ENCODE results near the gene ANKDD1A.
A peak's percentile ranks its signal among the peaks of the same experiment; 100 is the strongest.

The ANKDD1A gene

GRCh38 chr15:64961013-64961412 is 49.3 kb downstream of the ANKDD1A start:
- no peak for DNase-seq (ENCODE audit: low spot score)

GRCh38 chr15:64969401-64969800 is 57.7 kb downstream of the ANKDD1A start:
- DNase-seq (ENCODE audit: low spot score), result no peak

GRCh38 chr15:64970698-64971097 is 59.0 kb downstream of the ANKDD1A start:
- DNase-seq (ENCODE audit: low spot score), result no peak

- no peak for DNase-seq (ENCODE audit: low spot score)
These were observed 63.7 kb downstream of the ANKDD1A start for GRCh38 chr15:64975390-64975789.

DNA sequence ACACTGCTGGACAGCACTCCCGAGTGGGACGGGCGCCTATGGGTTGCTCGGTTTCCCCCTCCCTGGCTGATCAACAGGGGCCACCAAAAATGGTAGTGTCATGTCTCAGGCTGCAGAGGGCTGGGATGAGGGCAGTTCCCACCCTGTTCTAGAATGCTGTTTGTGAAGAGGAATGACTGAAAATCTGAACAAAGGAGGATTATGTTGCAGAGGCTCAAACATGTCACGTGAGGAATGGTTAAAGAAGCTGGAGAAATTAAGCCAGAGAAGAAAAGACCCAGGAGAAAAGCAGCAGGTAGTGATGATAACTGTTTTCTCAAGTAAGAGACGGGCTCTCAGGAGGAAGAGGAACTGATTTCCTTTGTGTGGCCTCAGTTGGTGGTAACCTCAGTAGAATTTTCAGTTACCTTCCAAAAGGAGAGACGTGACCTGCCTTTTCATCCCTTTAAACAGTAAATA is 67.6 kb downstream of the ANKDD1A start:
- DNase-seq (ENCODE audit: low spot score), result no peak

GRCh38 chr15:64981812-64982431 is 70.2 kb downstream of the ANKDD1A start:
- DNase-seq (ENCODE audit: low spot score), result no peak

- DNase-seq (ENCODE audit: low spot score), result no peak
These were observed 70.8 kb downstream of the ANKDD1A start for GRCh38 chr15:64982472-64982871.

GRCh38 chr15:64985366-64986033 is 73.8 kb downstream of the ANKDD1A start:
- DNase-seq (ENCODE audit: low spot score), result no peak

DNA sequence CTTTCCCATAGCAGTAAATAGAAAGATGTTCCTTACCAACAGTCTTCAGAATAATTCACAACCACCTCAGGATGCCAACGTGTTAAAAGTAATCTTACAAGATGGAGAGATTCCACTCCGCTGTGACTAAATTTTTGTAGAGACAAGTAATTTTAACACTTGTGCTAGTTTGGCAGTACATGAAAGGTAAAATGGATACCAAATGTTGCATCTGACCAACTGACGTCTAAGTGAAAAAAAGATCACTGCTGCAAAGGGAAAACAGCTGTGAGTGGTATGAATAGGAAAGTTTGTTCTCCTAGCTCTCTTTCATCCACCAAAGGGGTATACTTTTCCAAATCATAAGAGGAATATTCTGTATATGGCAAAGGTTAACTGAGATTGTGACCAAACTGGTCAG is 75.4 kb downstream of the ANKDD1A start:
- DNase-seq (ENCODE audit: low spot score), result no peak

DNA sequence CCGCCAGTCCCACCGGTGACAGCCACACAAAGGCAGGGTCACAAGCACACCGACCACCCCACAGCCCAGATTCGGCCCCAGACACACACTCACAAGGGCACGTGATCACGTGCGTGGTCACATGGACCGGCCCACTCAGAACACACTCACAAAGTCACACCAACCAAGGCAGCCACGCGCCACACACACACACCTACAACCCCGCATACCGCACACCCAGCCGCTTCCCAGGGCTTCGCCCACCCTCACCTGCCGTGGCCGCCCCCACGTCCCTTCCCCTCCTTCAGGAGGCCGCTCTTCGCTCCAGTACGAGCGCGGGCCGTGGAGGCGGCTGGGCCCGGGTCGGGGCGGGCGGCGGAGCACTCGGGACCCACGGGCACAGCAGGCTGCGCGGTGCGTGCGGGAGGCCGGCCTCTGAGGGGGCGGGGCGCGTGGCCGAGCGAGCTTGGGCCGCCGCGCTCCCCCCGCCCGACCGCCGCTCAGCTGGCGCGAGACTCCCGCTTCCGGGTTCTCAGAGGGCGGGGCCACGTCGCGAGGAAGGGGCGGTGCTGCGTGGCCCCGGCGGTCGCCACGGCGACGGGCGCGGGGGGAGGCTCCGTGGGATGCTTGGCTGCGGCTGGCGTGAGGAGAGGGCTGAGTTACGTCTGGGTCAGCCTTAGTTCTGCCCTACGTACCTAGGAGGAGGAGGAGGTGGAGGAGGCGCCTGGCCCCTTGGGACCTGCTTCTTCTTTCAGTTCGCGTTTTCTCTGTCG is 77.9 kb downstream of the ANKDD1A start, which contains the start of gene SPG21:
Gene SPG21, minus strand, starts transcription at position 499 of the 752 bp plus-strand sequence. CDS start 6,345 bp downstream, outside the sequence.
- DNase-seq (ENCODE audit: low spot score), result peak; percentile 75

DNA sequence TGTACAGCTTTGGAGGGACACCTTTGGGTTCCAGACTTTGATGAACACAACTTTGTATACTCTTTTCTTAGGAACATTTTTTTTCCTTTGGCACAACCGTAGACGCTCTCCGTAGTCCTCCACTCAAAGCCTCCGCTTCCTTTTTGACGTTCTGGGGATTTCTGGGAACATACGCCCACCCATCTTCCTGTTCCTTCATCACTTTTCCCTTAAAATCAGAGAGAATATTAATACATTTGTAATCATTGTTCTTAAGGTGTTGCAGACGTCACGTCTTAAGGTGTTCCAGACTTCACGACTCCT is 78.4 kb downstream of the ANKDD1A start:
- no peak for DNase-seq (ENCODE audit: low spot score)

GRCh38 chr15:64991536-64992135 is 79.9 kb downstream of the ANKDD1A start:
- no peak for DNase-seq (ENCODE audit: low spot score)

GRCh38 chr15:64993290-64993689 is 81.6 kb downstream of the ANKDD1A start:
- no peak for DNase-seq (ENCODE audit: low spot score)

DNA sequence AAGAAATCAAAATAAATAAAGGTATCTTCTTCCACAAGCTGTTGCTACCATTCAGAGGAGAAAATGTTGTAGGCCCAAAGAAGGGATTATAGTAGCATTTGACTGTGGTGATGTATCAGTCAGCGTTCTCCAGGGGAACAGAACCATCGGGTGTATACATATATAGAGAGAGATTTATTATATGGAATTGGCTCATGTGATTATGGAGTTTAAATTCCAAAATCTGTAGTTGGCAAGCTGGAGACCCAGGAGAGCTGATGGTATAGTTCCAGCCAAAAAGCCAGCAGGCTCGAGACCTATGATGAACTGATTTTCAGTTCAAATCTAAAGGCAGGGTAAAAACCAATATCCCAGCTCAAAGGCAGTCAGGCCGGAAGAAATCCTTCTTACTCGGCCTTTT is 85.4 kb downstream of the ANKDD1A start:
- no peak for DNase-seq (ENCODE audit: low spot score)

DNA sequence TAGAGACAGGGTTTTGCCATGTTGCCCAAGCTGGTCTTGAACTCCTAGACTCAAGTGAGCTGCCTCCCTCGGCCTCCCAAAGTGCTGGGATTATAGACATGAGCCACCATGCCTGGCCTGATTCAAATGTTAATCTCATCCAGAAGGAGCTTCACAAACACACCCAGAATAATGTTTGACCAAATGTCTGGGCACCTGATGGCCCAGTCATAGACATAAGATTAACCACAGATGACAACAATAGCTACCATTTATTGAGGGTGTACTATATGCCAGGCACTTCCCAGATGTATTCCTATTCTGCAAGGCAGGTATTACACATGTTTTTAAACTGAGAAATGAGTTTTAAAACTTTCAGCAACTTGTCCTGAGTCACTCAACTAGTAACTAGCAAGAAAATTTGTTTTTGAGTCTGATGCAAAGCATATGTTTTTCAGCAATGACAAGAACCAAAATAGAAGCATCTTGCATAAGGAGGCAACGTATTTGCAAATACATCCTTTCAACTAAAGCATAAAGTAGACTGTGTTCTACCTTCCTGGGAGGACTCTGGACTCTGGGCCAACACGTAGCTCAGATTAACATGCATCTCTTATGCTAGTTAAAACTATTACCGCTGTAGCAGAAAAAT is 86.2 kb downstream of the ANKDD1A start:
- DNase-seq (ENCODE audit: low spot score), result no peak

GRCh38 chr15:65004993-65005392 is 93.3 kb downstream of the ANKDD1A start:
- no peak for DNase-seq (ENCODE audit: low spot score)

DNA sequence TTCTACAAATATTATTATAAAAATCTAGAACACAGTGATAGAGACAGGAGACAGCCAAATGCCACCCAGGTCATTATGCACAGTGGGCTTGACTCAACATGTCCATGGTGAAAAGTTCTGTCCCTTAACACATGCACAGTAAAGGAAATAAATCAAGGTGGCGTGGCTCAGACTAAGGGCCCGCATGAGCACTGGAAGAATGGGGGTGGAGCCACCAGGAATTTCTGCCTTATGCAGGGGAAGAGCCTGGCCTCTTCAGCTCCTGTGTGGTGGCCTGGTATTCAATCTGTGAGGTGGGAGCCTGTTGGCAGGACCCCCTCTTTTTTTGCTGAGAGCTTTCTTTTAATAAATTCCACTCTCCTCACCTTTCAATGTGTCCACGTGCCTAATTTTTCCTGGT is 95.2 kb downstream of the ANKDD1A start:
- no peak for DNase-seq (ENCODE audit: low spot score)
